Measurements from ENCODE around the gene CFTR.
"Not testable (repeated sequence)": the region's sequence is repeated elsewhere in the genome, so short reads cannot be mapped to it uniquely, and the experiment has no call there.

CFTR gene

GRCh38 chr7:117479225-117480054 lies at the start of gene CFTR:
Gene CFTR (plus strand): TSS chr7:117480025. CDS start chr7:117480095, 70 bp downstream.
- no peak for DNase-seq

- no peak for DNase-seq
Measured at GRCh38 chr7:117435475-117436043, 44.3 kb upstream of the CFTR start.

- DNase-seq: no peak
Measured at GRCh38 chr7:117444646-117445045, 35.2 kb upstream of the CFTR start.

- no peak for DNase-seq
Measured at GRCh38 chr7:117445206-117445605, 34.6 kb upstream of the CFTR start.

- no peak for DNase-seq
Measured at GRCh38 chr7:117446220-117446815, 33.5 kb upstream of the CFTR start.

- DNase-seq: no peak
Measured at GRCh38 chr7:117448655-117449054, 31.2 kb upstream of the CFTR start.

- peak; percentile 20 for DNase-seq
Measured at GRCh38 chr7:117458977-117459583, 20.7 kb upstream of the CFTR start.

- DNase-seq: no peak
Measured at GRCh38 chr7:117459735-117460134, 20.1 kb upstream of the CFTR start.

GRCh38 chr7:117460815-117461214 lies 19.0 kb upstream of the CFTR start:
- not testable (repeated sequence) for DNase-seq

GRCh38 chr7:117468174-117468573 lies 11.7 kb upstream of the CFTR start:
- DNase-seq: no peak

- DNase-seq: no peak
Measured at GRCh38 chr7:117470777-117471176, 9.0 kb upstream of the CFTR start.

GRCh38 chr7:117472335-117472734 lies 7.5 kb upstream of the CFTR start:
- DNase-seq: no peak

- DNase-seq: no peak
Measured at GRCh38 chr7:117476557-117477215, 3.1 kb upstream of the CFTR start.

- DNase-seq: no peak
Measured at GRCh38 chr7:117478836-117479224, 995 bp upstream of the CFTR start.

- no peak for DNase-seq
Measured at GRCh38 chr7:117480055-117480362, 184 bp downstream of the CFTR start.

- no peak for DNase-seq
Measured at GRCh38 chr7:117480978-117481377, 1.2 kb downstream of the CFTR start.

- no peak for DNase-seq
Measured at GRCh38 chr7:117485118-117485620, 5.3 kb downstream of the CFTR start.

- DNase-seq: no peak
Measured at GRCh38 chr7:117489016-117489415, 9.2 kb downstream of the CFTR start.

GRCh38 chr7:117489430-117489829 lies 9.6 kb downstream of the CFTR start:
- DNase-seq: no peak

- no peak for DNase-seq
Measured at GRCh38 chr7:117489911-117490310, 10.1 kb downstream of the CFTR start.

- no peak for DNase-seq
Measured at GRCh38 chr7:117492649-117493048, 12.8 kb downstream of the CFTR start.

GRCh38 chr7:117493460-117493859 lies 13.6 kb downstream of the CFTR start:
- no peak for DNase-seq

- DNase-seq: no peak
Measured at GRCh38 chr7:117495308-117495707, 15.5 kb downstream of the CFTR start.
